Activated CD4-positive, CD25-positive, alpha-beta regulatory T cell treated with anti-CD3 and anti-CD28 coated beads, Interleukin-2, amount 50 U/mL, for 72 hours (primary cell): Measurements from ENCODE around the gene DDX41.

ENCODE experiments used
- DNase-seq: peaks from one replicate; pipeline ENCODE4 v3.0.0; 2021

Gene DDX41

GRCh38 chr5:177467436-177467835 is 49.3 kb downstream of the DDX41 start:
- no peak for DNase-seq

GRCh38 chr5:177466861-177467260 is 49.9 kb downstream of the DDX41 start:
- DNase-seq, result no peak

GRCh38 chr5:177465044-177465443 is 51.7 kb downstream of the DDX41 start:
- DNase-seq, result no peak

GRCh38 chr5:177462021-177462670 is 54.6 kb downstream of the DDX41 start:
- no peak for DNase-seq
